Fibroblast of upper back skin (primary cell): ENCODE measurements around the gene MC4R.

Experiments used
- DNase-seq: peaks from one replicate; pipeline ENCODE4 v3.0.0-alpha.2; 2013

The MC4R gene

DNA sequence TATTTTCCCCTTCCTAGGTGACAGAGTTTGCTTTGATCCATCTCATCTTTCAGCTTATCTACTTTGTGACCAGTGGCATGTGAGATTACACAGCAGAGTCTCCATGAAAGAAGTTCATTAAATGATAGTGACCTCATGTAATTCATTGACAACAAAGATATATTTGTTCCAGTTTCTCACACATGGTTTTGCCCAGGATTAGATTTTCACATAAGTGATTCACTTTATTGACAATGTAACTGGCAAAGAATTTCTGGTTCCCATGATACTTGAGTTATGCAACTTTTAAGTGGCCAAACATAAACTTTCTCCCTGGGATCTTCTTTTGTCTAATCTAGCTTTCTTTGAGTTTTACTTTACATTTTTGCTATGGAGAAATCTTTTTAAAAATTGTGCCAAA lies 50.0 kb downstream of the MC4R start:
- no peak for DNase-seq
